GM12872 (cell line): Measurements from ENCODE around the gene LAMA5.

Source experiments
- CTCF ChIP-seq: IDR thresholded peaks from 3 replicates; pipeline ENCODE4 v1.5.1; 2011; ENCODE audit warnings: low read depth, mild to moderate bottlenecking, low read length, moderate library complexity; ENCODE audit not compliant: insufficient read depth

The LAMA5 gene

GRCh38 chr20:62376112-62377063, 9.3 kb upstream of the LAMA5 start:
- no peak for TF ChIP-seq CTCF

- no peak for TF ChIP-seq CTCF
Observed at GRCh38 chr20:62374331-62375152, 7.4 kb upstream of the LAMA5 start.

GRCh38 chr20:62372042-62372993, 5.2 kb upstream of the LAMA5 start:
- TF ChIP-seq CTCF: no peak

GRCh38 chr20:62371588-62372041, 4.5 kb upstream of the LAMA5 start:
- TF ChIP-seq CTCF: no peak

- no peak for TF ChIP-seq CTCF
Observed at GRCh38 chr20:62370807-62371587, 3.9 kb upstream of the LAMA5 start.

GRCh38 chr20:62370115-62370806, 3.1 kb upstream of the LAMA5 start:
- no peak for TF ChIP-seq CTCF
